Tibial nerve (tissue), 4 donors: Measurements from ENCODE around the gene LHFPL3.

ENCODE experiments used
- CTCF ChIP-seq, 5 experiments: fragments of 200-600 bp in 3 of 5; fragments of 450-650 bp in 2 of 5; sonication (generic) in 3 of 5; IDR thresholded peaks; one replicate each; pipeline ENCODE4 v1.5.1; 2016 to 2019; ENCODE audit warnings: antibody characterized with exemption in 5 of 5, mild to moderate bottlenecking in 3 of 5, moderate library complexity in 2 of 5
- EP300 ChIP-seq, 2 donors: sonication (generic); formaldehyde crosslinking; IDR thresholded peaks; one replicate each; pipeline ENCODE4 v1.6.1; 2017; ENCODE audit warnings: antibody characterized with exemption in 2 of 2, mild to moderate bottlenecking in 1 of 2
- POLR2A ChIP-seq, 2 donors: fragments of 450-650 bp; IDR thresholded peaks; one replicate each; pipeline ENCODE4 v1.6.1; 2017; ENCODE audit warnings: antibody characterized with exemption in 2 of 2, mild to moderate bottlenecking in 2 of 2, moderate library complexity in 2 of 2

GRCh38 chr7:104779888-104780287, 451.5 kb downstream of the LHFPL3 start:
- TF ChIP-seq CTCF (IDR thresholded peaks at IDR 0.05) = no peak
- no peak for TF ChIP-seq POLR2A (IDR thresholded peaks at IDR 0.05)
- no peak for TF ChIP-seq EP300 (IDR thresholded peaks at IDR 0.05)
